Measurements from ENCODE around the gene NNT.

GRCh38 chr5:43572357-43572756, 30.6 kb upstream of the NNT start:
- TF ChIP-seq CTCF (IDR thresholded peaks at IDR 0.05): no peak
- TF ChIP-seq POLR2A (IDR thresholded peaks at IDR 0.05): no peak
- no peak for TF ChIP-seq POLR2AphosphoS5 (IDR thresholded peaks at IDR 0.05)
- TF ChIP-seq EP300 (IDR thresholded peaks at IDR 0.05): no peak
